ENCODE results near the gene PDK4. TPM values are rescaled to one million over a fixed set of nuclear protein-coding genes. Genes with fewer than 3 reads are reported as not detected.
A peak's percentile ranks its signal among the peaks of the same experiment; 100 is the strongest.

PDK4 gene
- total RNA-seq, 1 donor = under 0.01 TPM

- DNase-seq (ENCODE audit: low read depth) = no peak
- no peak for TF ChIP-seq CTCF (IDR thresholded peaks at IDR 0.05; ENCODE audit: insufficient read depth, low read depth, low read length)
- no peak overlapping the region for H3K4me3 ChIP-seq (ENCODE audit: low read depth, low read length)
These were observed 50.6 kb downstream of the PDK4 start for GRCh38 chr7:95545673-95546072.

- TF ChIP-seq CTCF (IDR thresholded peaks at IDR 0.05; ENCODE audit: insufficient read depth, low read depth, low read length) = peak; percentile 84
- peak; percentile 78 for DNase-seq (ENCODE audit: low read depth)
- H3K4me3 ChIP-seq (ENCODE audit: low read depth, low read length) = peak overlapping the region; percentile 53
These were observed 51.2 kb downstream of the PDK4 start for GRCh38 chr7:95545007-95545615.

GRCh38 chr7:95544171-95544570 lies 52.1 kb downstream of the PDK4 start:
- H3K4me3 ChIP-seq (ENCODE audit: low read depth, low read length) = no peak overlapping the region
- TF ChIP-seq CTCF (IDR thresholded peaks at IDR 0.05; ENCODE audit: insufficient read depth, low read depth, low read length) = no peak
- no peak for DNase-seq (ENCODE audit: low read depth)

- no peak for DNase-seq (ENCODE audit: low read depth)
- no peak overlapping the region for H3K4me3 ChIP-seq (ENCODE audit: low read depth, low read length)
- no peak for TF ChIP-seq CTCF (IDR thresholded peaks at IDR 0.05; ENCODE audit: insufficient read depth, low read depth, low read length)
These were observed 53.0 kb downstream of the PDK4 start for GRCh38 chr7:95543312-95543711.

GRCh38 chr7:95540366-95540765 lies 56.0 kb downstream of the PDK4 start:
- no peak for TF ChIP-seq CTCF (IDR thresholded peaks at IDR 0.05; ENCODE audit: insufficient read depth, low read depth, low read length)
- DNase-seq (ENCODE audit: low read depth) = no peak
- H3K4me3 ChIP-seq (ENCODE audit: low read depth, low read length) = no peak overlapping the region

GRCh38 chr7:95539426-95539825 lies 56.9 kb downstream of the PDK4 start:
- H3K4me3 ChIP-seq (ENCODE audit: low read depth, low read length) = no peak overlapping the region
- TF ChIP-seq CTCF (IDR thresholded peaks at IDR 0.05; ENCODE audit: insufficient read depth, low read depth, low read length) = no peak
- no peak for DNase-seq (ENCODE audit: low read depth)

GRCh38 chr7:95537468-95537867 lies 58.8 kb downstream of the PDK4 start:
- no peak for DNase-seq (ENCODE audit: low read depth)
- H3K4me3 ChIP-seq (ENCODE audit: low read depth, low read length) = no peak overlapping the region
- TF ChIP-seq CTCF (IDR thresholded peaks at IDR 0.05; ENCODE audit: insufficient read depth, low read depth, low read length) = no peak

All from fibroblast of villous mesenchyme (primary cell).